ENCODE results near the gene CCDC185.
"Not testable (repeated sequence)": the region's sequence is repeated elsewhere in the genome, so short reads cannot be mapped to it uniquely, and the experiment has no call there.

The CCDC185 gene

GRCh38 chr1:223394706-223395105, 1.5 kb downstream of the CCDC185 start:
- no peak for DNase-seq (ENCODE audit: low read depth)

DNA sequence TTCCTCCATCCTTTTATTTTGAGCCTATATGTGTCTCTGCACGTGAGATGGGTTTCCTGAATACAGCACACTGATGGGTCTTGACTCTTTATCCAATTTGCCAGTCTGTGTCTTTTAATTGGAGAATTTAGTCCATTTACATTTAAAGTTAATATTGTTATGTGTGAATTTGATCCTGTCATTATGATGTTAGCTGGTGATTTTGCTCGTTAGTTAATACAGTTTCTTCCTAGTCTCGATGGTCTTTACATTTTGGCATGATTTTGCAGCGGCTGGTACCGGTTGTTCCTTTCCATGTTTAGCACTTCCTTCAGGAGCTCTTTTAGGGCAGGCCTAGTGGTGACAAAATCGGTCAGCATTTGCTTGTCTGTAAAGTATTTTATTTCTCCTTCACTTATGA, 6.2 kb downstream of the CCDC185 start:
- not testable (repeated sequence) for DNase-seq (ENCODE audit: low read depth)

DNA sequence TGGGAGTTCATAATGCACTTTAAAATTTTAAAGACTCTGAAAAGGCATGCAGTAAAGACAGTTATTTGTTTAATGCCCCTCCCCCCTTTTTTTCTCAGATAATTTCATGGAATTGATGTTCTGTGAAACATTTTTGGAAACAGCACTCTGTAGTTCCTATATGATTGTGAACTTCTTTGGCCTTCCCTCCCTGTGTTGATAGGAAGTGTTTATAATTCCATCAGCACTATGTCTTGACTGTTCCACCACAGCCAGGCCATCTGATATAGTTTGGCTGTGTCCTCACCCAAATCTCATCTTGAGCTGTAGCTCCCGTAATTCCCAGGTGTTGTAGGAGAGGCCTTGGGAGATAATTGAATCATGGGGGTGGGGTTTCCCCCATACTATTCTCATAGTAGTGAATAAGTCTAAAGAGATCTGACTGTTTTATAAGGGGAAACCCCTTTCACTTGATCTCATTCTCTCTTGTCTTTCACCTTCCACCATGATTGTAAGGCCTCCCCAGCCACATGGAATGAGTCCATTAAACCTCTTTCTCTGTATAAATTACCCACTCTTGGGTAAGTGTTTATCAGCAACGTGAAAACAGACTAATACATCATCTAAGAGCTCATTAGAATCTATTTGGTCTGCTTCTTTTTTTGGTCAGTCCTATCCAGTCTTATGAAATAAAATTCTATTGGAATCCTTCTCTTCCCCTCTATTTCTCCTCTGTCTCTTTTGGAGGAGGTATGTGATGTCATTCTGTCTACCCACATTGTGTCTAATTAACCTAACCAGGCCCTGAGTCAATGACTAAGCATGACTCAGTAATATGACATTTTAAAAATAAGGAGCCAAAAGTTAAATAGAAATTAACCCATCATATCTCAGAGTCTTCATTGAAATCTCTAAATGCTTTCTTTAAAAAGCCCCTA, 8.9 kb downstream of the CCDC185 start:
- peak; percentile 49 for DNase-seq (ENCODE audit: low read depth)

GRCh38 chr1:223402790-223403142, 9.6 kb downstream of the CCDC185 start:
- DNase-seq (ENCODE audit: low read depth), result no peak

DNA sequence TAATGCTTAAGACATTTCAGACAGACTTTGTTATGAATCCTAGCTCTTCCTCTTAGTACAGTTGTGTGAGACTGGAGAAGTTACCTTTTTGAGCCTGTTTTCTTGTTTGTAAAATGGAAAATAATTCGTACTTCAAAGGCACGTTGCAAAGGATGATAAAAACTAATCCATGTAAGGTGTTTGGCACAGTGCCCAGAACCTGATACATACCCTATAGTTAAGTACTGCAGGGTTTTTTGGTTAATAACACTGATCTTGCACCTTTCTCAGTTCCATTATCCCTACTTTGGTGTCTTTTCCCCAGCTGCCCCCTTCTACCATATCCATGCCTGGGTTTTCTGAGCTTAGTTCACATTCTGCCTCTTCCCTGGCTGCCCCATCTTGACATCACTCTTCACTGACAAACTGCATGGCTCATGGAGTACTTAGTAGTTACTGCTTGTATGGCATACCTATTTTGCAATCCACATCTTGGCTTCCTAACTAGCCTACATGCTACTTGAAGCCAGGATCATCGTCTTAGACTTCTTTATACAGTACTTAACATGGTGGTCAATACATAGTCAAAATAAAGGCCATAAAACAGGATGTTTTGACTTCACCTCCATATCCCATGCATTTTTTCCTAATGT, 10.1 kb downstream of the CCDC185 start:
- DNase-seq (ENCODE audit: low read depth), result no peak

- DNase-seq (ENCODE audit: low read depth), result no peak
Observed at GRCh38 chr1:223405507-223405906, 12.3 kb downstream of the CCDC185 start.

GRCh38 chr1:223410036-223410435, 16.8 kb downstream of the CCDC185 start:
- DNase-seq (ENCODE audit: low read depth), result no peak

DNA sequence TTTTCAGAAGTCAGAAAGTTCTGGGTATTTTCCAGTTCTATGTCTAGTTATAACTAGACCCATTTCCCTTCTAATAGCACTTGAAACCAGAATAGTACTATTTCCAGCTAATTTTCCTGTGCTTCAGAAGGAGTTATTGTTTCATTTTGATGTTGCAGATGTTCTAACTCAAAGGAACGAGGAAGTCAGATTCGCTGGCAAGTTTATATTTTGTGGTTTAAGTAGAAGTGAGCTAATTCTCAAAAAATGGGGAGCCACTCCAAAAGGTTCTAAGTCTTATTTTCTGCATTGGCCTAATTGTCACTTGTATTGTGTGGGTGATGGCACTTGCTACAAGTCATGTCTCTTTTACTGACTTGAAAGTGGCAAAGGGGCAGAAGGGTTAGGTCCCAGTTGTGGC, 18.1 kb downstream of the CCDC185 start:
- DNase-seq (ENCODE audit: low read depth), result no peak

- DNase-seq (ENCODE audit: low read depth), result no peak
Observed at GRCh38 chr1:223411710-223412109, 18.5 kb downstream of the CCDC185 start.

- no peak for DNase-seq (ENCODE audit: low read depth)
Observed at GRCh38 chr1:223413216-223413615, 20.0 kb downstream of the CCDC185 start.

- DNase-seq (ENCODE audit: low read depth), result no peak
Observed at GRCh38 chr1:223417444-223417843, 24.2 kb downstream of the CCDC185 start.

DNA sequence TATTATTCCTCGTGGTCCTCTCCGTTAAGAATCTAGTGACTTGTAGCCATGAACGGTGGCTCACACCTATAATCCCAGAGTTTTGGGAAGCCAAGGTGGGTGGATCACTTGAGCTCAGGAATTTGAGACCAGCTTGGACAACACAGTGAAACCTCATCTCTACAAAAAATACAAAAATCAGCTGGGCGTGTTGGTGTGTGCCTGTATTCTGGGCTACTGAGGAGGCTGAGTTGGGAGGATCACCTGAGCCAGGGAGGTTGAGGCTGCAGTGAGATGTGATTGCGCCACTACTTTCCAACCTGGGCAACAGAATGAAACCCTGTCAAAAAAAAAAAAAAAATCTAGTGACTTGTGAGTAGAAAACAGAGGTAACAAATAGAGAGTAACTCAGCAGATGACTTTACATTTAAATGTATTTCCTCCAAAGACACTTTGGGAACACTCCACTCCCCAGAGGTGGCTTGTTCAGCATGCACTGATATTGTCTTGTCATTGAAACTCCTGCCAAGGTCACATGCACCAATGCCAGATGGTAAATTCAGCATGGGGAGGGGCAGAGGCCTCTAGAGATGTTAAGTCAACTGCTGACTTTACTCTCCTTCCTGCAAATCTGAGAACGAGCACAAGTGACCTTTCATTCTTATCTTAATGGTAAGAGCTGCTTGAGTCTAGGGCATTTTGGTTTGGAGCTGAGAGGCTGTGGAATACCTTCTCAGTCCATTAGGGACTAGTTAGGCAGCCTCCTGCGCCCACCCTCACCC, 24.9 kb downstream of the CCDC185 start:
- no peak for DNase-seq (ENCODE audit: low read depth)

DNA sequence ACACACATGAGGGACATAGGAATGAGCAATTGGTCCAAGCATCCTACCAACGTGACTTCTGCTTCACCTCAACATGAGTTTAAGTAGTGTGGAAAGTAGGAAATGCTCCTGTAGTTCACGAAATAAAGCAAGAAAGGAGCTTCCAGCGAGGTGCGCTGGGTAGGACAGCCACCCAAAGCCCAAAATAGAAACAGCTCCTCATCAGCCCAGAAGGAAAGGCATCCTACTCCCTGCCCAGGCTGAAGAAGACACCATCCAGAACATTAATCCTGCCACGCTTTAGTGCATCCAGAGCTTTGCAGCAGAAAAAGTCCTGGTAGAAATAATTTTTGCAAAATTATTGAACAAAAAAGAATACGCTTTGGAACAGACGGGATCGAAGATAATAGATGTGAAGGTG, 25.9 kb downstream of the CCDC185 start:
- DNase-seq (ENCODE audit: low read depth), result no peak

- no peak for DNase-seq (ENCODE audit: low read depth)
Observed at GRCh38 chr1:223419561-223419960, 26.3 kb downstream of the CCDC185 start.

DNA sequence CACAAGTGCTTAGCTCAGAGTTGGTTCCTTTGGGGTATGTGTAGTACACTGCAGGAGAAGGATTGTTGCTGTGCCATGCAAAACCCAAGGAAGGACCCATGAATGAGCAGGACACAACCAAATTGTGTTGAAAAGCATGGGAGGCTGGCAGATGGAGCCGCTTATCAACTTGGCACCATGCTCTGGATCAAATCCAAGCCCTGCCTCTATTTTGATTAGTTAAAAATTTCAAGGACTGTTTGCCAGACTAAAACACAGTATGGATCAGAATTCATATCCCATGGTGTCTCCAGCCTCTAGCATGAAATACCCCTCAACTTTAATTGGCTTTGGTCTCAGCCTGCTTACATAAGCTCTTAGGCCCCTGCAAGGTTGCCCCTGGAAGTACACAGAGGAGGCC, 27.8 kb downstream of the CCDC185 start:
- DNase-seq (ENCODE audit: low read depth), result no peak

DNA sequence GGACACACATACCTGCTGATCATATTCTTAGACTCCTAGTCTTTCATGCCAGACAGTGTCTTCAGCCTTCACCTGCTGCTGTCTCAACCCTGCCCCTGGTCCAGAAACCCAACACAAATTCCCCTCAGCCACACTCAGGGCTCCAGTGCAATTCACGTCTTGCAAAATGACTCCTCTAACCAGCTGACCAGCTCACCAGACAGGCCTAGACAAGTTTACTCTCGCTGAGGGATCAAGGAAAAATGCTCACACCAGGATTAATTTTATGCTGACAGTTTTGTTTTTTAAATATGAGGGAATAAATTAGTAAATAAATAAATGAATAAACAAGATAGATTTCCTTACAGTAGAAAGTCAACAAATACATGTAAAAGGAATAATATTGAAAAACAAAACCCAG, 28.5 kb downstream of the CCDC185 start:
- DNase-seq (ENCODE audit: low read depth), result no peak

GRCh38 chr1:223422911-223423310, 29.7 kb downstream of the CCDC185 start:
- no peak for DNase-seq (ENCODE audit: low read depth)

DNA sequence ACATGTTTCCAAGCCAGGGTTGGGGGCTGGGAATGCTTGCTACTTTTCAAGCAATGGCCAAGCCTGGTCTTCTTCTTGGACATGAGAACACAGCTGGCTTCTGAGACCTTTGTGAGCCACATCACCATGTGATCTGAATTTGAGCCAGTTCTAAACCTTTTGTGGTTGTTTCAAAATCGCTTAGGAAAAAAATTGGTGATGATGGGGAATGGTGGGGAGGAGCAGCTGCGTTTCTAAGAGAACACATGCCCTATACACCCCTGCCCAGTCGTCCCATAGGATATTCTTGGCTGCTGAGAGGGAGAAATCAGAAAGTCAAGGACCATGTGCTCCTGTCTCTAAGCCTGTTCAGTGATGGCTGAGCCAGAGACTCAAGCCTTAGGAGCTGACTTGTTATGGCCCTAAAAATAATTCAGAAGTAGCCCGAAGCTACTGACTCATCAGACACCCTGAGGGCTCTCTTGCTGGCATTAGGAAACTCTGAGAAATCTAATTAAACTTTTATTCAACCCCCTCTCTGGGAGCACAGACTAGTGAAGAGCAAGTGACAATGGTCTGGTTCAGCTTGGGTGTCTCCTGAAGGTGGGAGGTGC, 30.5 kb downstream of the CCDC185 start:
- DNase-seq (ENCODE audit: low read depth), result no peak

- no peak for DNase-seq (ENCODE audit: low read depth)
Observed at GRCh38 chr1:223425550-223425949, 32.3 kb downstream of the CCDC185 start.

DNA sequence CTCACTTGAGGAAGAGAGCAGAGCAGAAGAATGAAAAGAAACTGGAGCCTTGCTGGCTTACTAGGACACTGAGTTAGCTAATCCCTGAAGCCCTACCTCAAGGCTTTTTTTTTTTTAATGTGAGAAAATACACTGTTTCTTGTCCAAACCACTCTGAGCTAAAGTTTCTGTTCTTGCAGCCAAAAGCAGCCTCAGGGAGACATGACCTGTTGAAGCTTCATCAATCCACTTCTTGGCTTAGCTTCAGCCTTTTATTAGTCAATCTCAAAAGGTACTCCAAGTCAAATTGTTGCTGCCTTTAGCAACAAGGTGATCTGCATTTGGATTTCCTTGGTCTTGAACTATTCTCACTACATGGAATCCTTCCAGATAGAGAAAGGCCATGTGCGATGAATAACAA, 33.7 kb downstream of the CCDC185 start:
- DNase-seq (ENCODE audit: low read depth), result no peak

DNA sequence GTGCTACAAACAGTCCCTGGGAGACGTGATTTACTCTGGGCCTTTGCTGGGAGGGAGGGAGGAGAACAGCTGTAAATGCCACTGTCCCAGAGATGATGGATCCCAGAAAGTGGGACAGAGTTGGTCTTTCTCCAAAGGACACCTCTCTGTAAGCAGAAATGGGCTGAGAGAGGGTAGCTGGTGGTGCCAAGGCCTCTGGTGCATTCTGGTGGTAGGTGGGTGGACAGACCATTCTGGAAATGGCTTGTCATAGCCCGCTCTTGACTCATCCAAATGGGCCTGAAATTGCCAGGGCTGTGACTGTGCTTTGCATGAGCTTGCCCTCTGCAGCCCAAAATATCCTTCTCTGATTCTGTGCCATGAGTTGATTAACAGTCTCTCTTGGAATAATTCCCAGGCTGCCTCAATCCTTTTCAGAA, 36.1 kb downstream of the CCDC185 start:
- DNase-seq (ENCODE audit: low read depth), result no peak

DNA sequence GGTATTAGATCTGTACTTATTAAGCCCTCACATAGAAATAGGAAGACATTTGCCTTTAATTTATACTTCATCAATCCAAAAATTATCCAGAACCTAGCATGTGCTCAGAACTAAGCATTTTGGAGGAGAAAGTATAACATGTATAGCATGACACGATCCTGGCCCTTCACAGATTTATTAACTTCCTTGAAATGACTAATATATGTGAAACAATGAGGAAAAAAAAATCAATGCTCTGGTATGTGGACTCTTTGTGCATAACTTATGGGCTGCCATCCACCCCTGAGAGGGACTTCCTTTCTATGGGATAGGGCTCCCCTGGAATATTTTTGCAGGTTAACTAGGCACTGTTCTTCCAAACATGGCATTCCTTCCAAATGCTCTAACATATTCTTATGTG, 36.6 kb downstream of the CCDC185 start:
- DNase-seq (ENCODE audit: low read depth), result no peak

- no peak for DNase-seq (ENCODE audit: low read depth)
Observed at GRCh38 chr1:223430236-223430635, 37.0 kb downstream of the CCDC185 start.
